Natural killer cell (primary cell): ENCODE results near the gene MMP24. TPM values are rescaled to one million over a fixed set of nuclear protein-coding genes. Genes with fewer than 3 reads are reported as not detected.
A peak's percentile ranks its signal among the peaks of the same experiment; 100 is the strongest.

Experiments
- ATAC-seq, 3 donors: fragments of 150-1000 bp in 2 of 3; fragments of 200-7000 bp in 1 of 3; cut with Tn5 transposase; 1 replicate in 1 of 3; 2 replicates in 2 of 3; pipeline ENCODE4 v1.10.0; 2021; ENCODE audit warnings: mild to moderate bottlenecking in 2 of 3, moderate library complexity in 2 of 3
- DNase-seq, 2 donors: peaks; one replicate each; pipeline versions ENCODE4 v3.0.0 to v3.0.0-alpha.2; 2013 to 2021; ENCODE audit warnings: mixed read lengths in 1 of 2
- H3K27ac ChIP-seq: one replicate; pipeline ENCODE4 v1.5.1; 2013; ENCODE audit warnings: mild to moderate bottlenecking, low read length
- H3K27me3 ChIP-seq: one replicate; pipeline ENCODE4 v1.6.1; 2013; ENCODE audit warnings: low read length; ENCODE audit not compliant: control insufficient read depth, insufficient read depth
- H3K36me3 ChIP-seq: one replicate; pipeline ENCODE4 v1.6.1; 2013; ENCODE audit warnings: low read length; ENCODE audit not compliant: control insufficient read depth, insufficient read depth
- H3K4me1 ChIP-seq: one replicate; pipeline ENCODE4 v1.6.1; 2013; ENCODE audit warnings: low read length; ENCODE audit not compliant: control insufficient read depth, insufficient read depth
- H3K4me3 ChIP-seq: one replicate; pipeline ENCODE4 v1.5.1; 2013; ENCODE audit warnings: low read length
- H3K9me3 ChIP-seq: one replicate; pipeline ENCODE4 v1.6.1; 2013; ENCODE audit warnings: low read length; ENCODE audit not compliant: control insufficient read depth, insufficient read depth
- H3K27ac Mint-ChIP-seq, 2 donors: one replicate each; pipeline ENCODE4 v1.8.0; 2022; ENCODE audit warnings: mild to moderate bottlenecking in 2 of 2, mixed read lengths in 2 of 2, moderate library complexity in 1 of 2
- H3K27me3 Mint-ChIP-seq, 2 donors: one replicate each; pipeline ENCODE4 v1.8.0; 2022; ENCODE audit warnings: low read depth in 2 of 2, mixed read lengths in 2 of 2
- H3K36me3 Mint-ChIP-seq: one replicate; pipeline ENCODE4 v1.8.0; 2022; ENCODE audit warnings: mixed read lengths
- H3K4me1 Mint-ChIP-seq, 2 donors: one replicate each; pipeline ENCODE4 v1.8.0; 2022; ENCODE audit warnings: mixed read lengths in 2 of 2
- H3K4me3 Mint-ChIP-seq: one replicate; pipeline ENCODE4 v1.8.0; 2022; ENCODE audit warnings: mild to moderate bottlenecking, moderate library complexity, mixed read lengths
- H3K9me3 Mint-ChIP-seq, 2 donors: one replicate each; pipeline ENCODE4 v1.8.0; 2022; ENCODE audit warnings: mixed read lengths in 2 of 2
- WGBS: methylation state at CpG from one replicate; pipeline ENCODE4 v1.1.7; 2013; ENCODE audit warnings: missing lambda C conversion rate; ENCODE audit not compliant: insufficient coverage; 5-methylcytosine and 5-hydroxymethylcytosine counted together
- intact Hi-C: fragments of 100-400 bp; cut with micrococcal nuclease; formaldehyde crosslinking; loops from one replicate; pipeline ENCODE4 v1.14.2; 2022
- total RNA-seq, 4 donors: library from RNA; stranded (reverse); fragments of 120-200 nt in 1 of 4; gene quantifications; one replicate each; pipeline versions ENCODE4 v1.2.3 to v1.2.4, GENCODE V29; 2013 to 2022
- TF ChIP-seq, protein P1 (sequence below): fragments of 200-600 bp; IDR thresholded peaks from one replicate; pipeline ENCODE4 v1.8.0; 2022; ENCODE audit warnings: antibody characterized with exemption

The MMP24 gene
- total RNA-seq, 3 donors from 2014 or later (not counting 1 experiment from before 2014, with no cell fraction given) = 0.14 to 0.18 (median 0.16) TPM

DNA sequence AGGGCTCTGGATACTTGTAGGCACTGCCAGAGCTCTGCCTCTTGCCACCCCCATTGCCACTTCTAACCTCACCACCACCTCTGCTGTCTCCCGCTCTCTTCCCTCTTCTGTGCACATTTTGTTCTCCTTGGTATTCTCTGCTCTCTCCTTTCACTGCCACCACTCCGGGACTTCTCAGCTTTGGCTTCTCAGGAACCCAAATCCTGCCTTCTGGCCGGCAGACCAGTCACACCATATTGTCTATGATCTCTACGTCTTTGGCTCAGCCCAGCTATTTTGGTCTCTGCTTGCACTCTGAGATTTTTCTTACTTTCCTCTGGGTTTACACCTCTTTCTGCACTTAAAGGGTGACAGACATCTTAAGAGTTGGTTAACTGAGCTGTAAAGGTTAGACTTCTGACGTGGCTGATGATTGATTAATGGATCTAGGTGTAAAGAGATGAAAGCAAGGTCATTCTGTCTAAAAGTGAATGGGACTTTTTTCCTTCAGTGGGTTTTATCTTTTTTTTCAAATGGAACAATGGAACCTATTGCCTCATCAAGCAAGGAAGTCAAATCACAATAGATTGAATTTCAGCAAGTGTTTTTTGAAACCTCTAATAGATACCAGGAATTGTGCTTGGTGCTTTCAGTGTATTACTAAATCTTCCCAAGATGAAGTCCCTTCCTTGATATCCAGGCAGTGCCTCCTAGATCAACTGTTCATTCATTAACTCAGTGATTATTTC, 13.8 kb downstream of the MMP24 start:
- H3K4me3 ChIP-seq = no peak overlapping the region
- ATAC-seq = peak in 2 of 3 donors; percentile 29 to 72
- peaks cover 8% of the 10 kb centered on the region for H3K4me1 ChIP-seq
- peaks cover 0 to 6% of the 10 kb centered on the region in 2 donors for H3K27me3 Mint-ChIP-seq
- no peaks in the 10 kb centered on the region for H3K36me3 Mint-ChIP-seq
- H3K9me3 Mint-ChIP-seq = no peaks in the 10 kb centered on the region
- no peak overlapping the region for H3K27ac ChIP-seq
- H3K27ac Mint-ChIP-seq = no peak overlapping the region
- peaks cover 16 to 22% of the 10 kb centered on the region in 2 donors for H3K4me1 Mint-ChIP-seq
- intact Hi-C loops = no loop called here
- no peaks in the 10 kb centered on the region for H3K9me3 ChIP-seq
- TF ChIP-seq, protein P1, sequence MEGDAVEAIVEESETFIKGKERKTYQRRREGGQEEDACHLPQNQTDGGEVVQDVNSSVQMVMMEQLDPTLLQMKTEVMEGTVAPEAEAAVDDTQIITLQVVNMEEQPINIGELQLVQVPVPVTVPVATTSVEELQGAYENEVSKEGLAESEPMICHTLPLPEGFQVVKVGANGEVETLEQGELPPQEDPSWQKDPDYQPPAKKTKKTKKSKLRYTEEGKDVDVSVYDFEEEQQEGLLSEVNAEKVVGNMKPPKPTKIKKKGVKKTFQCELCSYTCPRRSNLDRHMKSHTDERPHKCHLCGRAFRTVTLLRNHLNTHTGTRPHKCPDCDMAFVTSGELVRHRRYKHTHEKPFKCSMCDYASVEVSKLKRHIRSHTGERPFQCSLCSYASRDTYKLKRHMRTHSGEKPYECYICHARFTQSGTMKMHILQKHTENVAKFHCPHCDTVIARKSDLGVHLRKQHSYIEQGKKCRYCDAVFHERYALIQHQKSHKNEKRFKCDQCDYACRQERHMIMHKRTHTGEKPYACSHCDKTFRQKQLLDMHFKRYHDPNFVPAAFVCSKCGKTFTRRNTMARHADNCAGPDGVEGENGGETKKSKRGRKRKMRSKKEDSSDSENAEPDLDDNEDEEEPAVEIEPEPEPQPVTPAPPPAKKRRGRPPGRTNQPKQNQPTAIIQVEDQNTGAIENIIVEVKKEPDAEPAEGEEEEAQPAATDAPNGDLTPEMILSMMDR = no peak
- WGBS = 69% methylated on average over 5 of the region's 5 CpGs
- H3K36me3 ChIP-seq = peaks cover 4% of the 10 kb centered on the region
- no peak for DNase-seq
- no peak overlapping the region for H3K4me3 Mint-ChIP-seq
- no peaks in the 10 kb centered on the region for H3K27me3 ChIP-seq

GRCh38 chr20:35240811-35241293, 14.4 kb downstream of the MMP24 start:
- H3K4me3 ChIP-seq = no peak overlapping the region
- DNase-seq (no peak), ATAC-seq (no peak)
- 96% methylated on average over 2 of the region's 2 CpGs for WGBS
- intact Hi-C loops = no loop called here
- H3K27ac ChIP-seq = no peak overlapping the region
- peaks cover 8% of the 10 kb centered on the region for H3K4me1 ChIP-seq
- Mint-ChIP-seq H3K27me3 (peaks cover 0 to 6% of the 10 kb centered on the region in 2 donors), H3K4me3 (no peak overlapping the region), H3K9me3 (no peaks in the 10 kb centered on the region), H3K4me1 (peaks cover 16 to 22% of the 10 kb centered on the region in 2 donors), H3K36me3 (no peaks in the 10 kb centered on the region), H3K27ac (no peak overlapping the region)
- peaks cover 2% of the 10 kb centered on the region for H3K36me3 ChIP-seq
- no peaks in the 10 kb centered on the region for H3K27me3 ChIP-seq
- TF ChIP-seq, protein P1 = no peak
- no peaks in the 10 kb centered on the region for H3K9me3 ChIP-seq

GRCh38 chr20:35243317-35243716, 16.8 kb downstream of the MMP24 start:
- intact Hi-C loops = no loop called here
- ATAC-seq (no peak), DNase-seq (no peak)
- H3K4me3 Mint-ChIP-seq = no peak overlapping the region
- H3K4me1 ChIP-seq = peaks cover 8% of the 10 kb centered on the region
- H3K27ac Mint-ChIP-seq = no peak overlapping the region
- TF ChIP-seq, protein P1 = no peak
- H3K9me3 Mint-ChIP-seq = no peaks in the 10 kb centered on the region
- peaks cover 11 to 17% of the 10 kb centered on the region in 2 donors for H3K4me1 Mint-ChIP-seq
- no peaks in the 10 kb centered on the region for H3K36me3 ChIP-seq
- no peaks in the 10 kb centered on the region for H3K36me3 Mint-ChIP-seq
- 80% methylated on average over 1 of the region's 2 CpGs for WGBS
- H3K9me3 ChIP-seq = no peaks in the 10 kb centered on the region
- H3K27me3 ChIP-seq = no peaks in the 10 kb centered on the region
- peaks cover 0 to 6% of the 10 kb centered on the region in 2 donors for H3K27me3 Mint-ChIP-seq
- no peak overlapping the region for H3K4me3 ChIP-seq
- no peak overlapping the region for H3K27ac ChIP-seq
